HUES48 (cell line): ENCODE results near the gene PANK4.

Source experiments
- H3K27ac ChIP-seq: one replicate; pipeline ENCODE4 v1.7.0; 2013; ENCODE audit warnings: low read depth, low read length, inconsistent platforms
- H3K27me3 ChIP-seq: 2 replicates; pipeline ENCODE4 v1.6.1; 2013; ENCODE audit warnings: mild to moderate bottlenecking, low read length; ENCODE audit not compliant: control insufficient read depth, insufficient read depth
- H3K36me3 ChIP-seq: 2 replicates; pipeline ENCODE4 v1.6.1; 2013; ENCODE audit warnings: low read length; ENCODE audit not compliant: control insufficient read depth, insufficient read depth
- H3K4me1 ChIP-seq: 2 replicates; pipeline ENCODE4 v1.6.1; 2013; ENCODE audit warnings: mild to moderate bottlenecking, low read length; ENCODE audit not compliant: control insufficient read depth, insufficient read depth
- H3K4me3 ChIP-seq: 2 replicates; pipeline ENCODE4 v1.5.1; 2013; ENCODE audit warnings: mild to moderate bottlenecking, low read depth, low read length
- H3K9ac ChIP-seq: 2 replicates; pipeline ENCODE4 v1.6.1; 2013; ENCODE audit warnings: mild to moderate bottlenecking, low read depth, low read length, moderate library complexity
- H3K9me3 ChIP-seq: 2 replicates; pipeline ENCODE4 v1.6.1; 2013; ENCODE audit warnings: low read length; ENCODE audit not compliant: control insufficient read depth, insufficient read depth

Gene PANK4

GRCh38 chr1:2501041-2501819 lies 25.2 kb downstream of the PANK4 start:
- Histone ChIP-seq H3K27ac (no peak overlapping the region), H3K36me3 (no peaks in the 10 kb centered on the region), H3K4me3 (no peak overlapping the region), H3K27me3 (no peaks in the 10 kb centered on the region), H3K9me3 (no peaks in the 10 kb centered on the region), H3K9ac (no peak overlapping the region), H3K4me1 (no peaks in the 10 kb centered on the region)

GRCh38 chr1:2499986-2500596 lies 26.3 kb downstream of the PANK4 start:
- no peaks in the 10 kb centered on the region for H3K36me3 ChIP-seq
- H3K4me3 ChIP-seq: no peak overlapping the region
- no peak overlapping the region for H3K27ac ChIP-seq
- H3K4me1 ChIP-seq: no peaks in the 10 kb centered on the region
- H3K9me3 ChIP-seq: no peaks in the 10 kb centered on the region
- H3K9ac ChIP-seq: no peak overlapping the region
- H3K27me3 ChIP-seq: no peaks in the 10 kb centered on the region

- Histone ChIP-seq H3K4me1 (no peaks in the 10 kb centered on the region), H3K9ac (no peak overlapping the region), H3K9me3 (no peaks in the 10 kb centered on the region), H3K27ac (no peak overlapping the region), H3K36me3 (no peaks in the 10 kb centered on the region), H3K27me3 (no peaks in the 10 kb centered on the region), H3K4me3 (no peak overlapping the region)
These were observed 27.1 kb downstream of the PANK4 start for GRCh38 chr1:2499260-2499659.

- Histone ChIP-seq H3K27ac (no peak overlapping the region), H3K36me3 (no peaks in the 10 kb centered on the region), H3K9ac (no peak overlapping the region), H3K27me3 (no peaks in the 10 kb centered on the region), H3K9me3 (no peaks in the 10 kb centered on the region), H3K4me1 (no peaks in the 10 kb centered on the region), H3K4me3 (no peak overlapping the region)
These were observed 27.7 kb downstream of the PANK4 start for GRCh38 chr1:2498648-2499047.

- Histone ChIP-seq H3K27ac (no peak overlapping the region), H3K27me3 (no peaks in the 10 kb centered on the region), H3K36me3 (no peaks in the 10 kb centered on the region), H3K4me1 (no peaks in the 10 kb centered on the region), H3K9ac (no peak overlapping the region), H3K9me3 (no peaks in the 10 kb centered on the region), H3K4me3 (no peak overlapping the region)
These were observed 28.5 kb downstream of the PANK4 start for GRCh38 chr1:2497891-2498290.

GRCh38 chr1:2496746-2497145 lies 29.6 kb downstream of the PANK4 start:
- H3K9me3 ChIP-seq: no peaks in the 10 kb centered on the region
- H3K36me3 ChIP-seq: no peaks in the 10 kb centered on the region
- no peak overlapping the region for H3K27ac ChIP-seq
- H3K4me1 ChIP-seq: no peaks in the 10 kb centered on the region
- no peak overlapping the region for H3K9ac ChIP-seq
- no peaks in the 10 kb centered on the region for H3K27me3 ChIP-seq
- no peak overlapping the region for H3K4me3 ChIP-seq

GRCh38 chr1:2496087-2496622 lies 30.2 kb downstream of the PANK4 start:
- Histone ChIP-seq H3K4me1 (no peaks in the 10 kb centered on the region), H3K9ac (no peak overlapping the region), H3K27ac (no peak overlapping the region), H3K36me3 (no peaks in the 10 kb centered on the region), H3K9me3 (no peaks in the 10 kb centered on the region), H3K27me3 (no peaks in the 10 kb centered on the region), H3K4me3 (no peak overlapping the region)

GRCh38 chr1:2495546-2495945 lies 30.9 kb downstream of the PANK4 start:
- no peaks in the 10 kb centered on the region for H3K4me1 ChIP-seq
- H3K36me3 ChIP-seq: no peaks in the 10 kb centered on the region
- H3K27ac ChIP-seq: no peak overlapping the region
- H3K4me3 ChIP-seq: no peak overlapping the region
- no peaks in the 10 kb centered on the region for H3K9me3 ChIP-seq
- no peak overlapping the region for H3K9ac ChIP-seq
- H3K27me3 ChIP-seq: no peaks in the 10 kb centered on the region

GRCh38 chr1:2495026-2495425 lies 31.4 kb downstream of the PANK4 start:
- Histone ChIP-seq H3K4me1 (no peaks in the 10 kb centered on the region), H3K27ac (no peak overlapping the region), H3K4me3 (no peak overlapping the region), H3K27me3 (no peaks in the 10 kb centered on the region), H3K36me3 (no peaks in the 10 kb centered on the region), H3K9me3 (no peaks in the 10 kb centered on the region), H3K9ac (no peak overlapping the region)

GRCh38 chr1:2494323-2494693 lies 32.1 kb downstream of the PANK4 start:
- no peaks in the 10 kb centered on the region for H3K27me3 ChIP-seq
- no peak overlapping the region for H3K9ac ChIP-seq
- H3K36me3 ChIP-seq: no peaks in the 10 kb centered on the region
- H3K9me3 ChIP-seq: no peaks in the 10 kb centered on the region
- no peak overlapping the region for H3K27ac ChIP-seq
- no peaks in the 10 kb centered on the region for H3K4me1 ChIP-seq
- H3K4me3 ChIP-seq: no peak overlapping the region

- H3K27me3 ChIP-seq: no peaks in the 10 kb centered on the region
- no peaks in the 10 kb centered on the region for H3K4me1 ChIP-seq
- H3K9me3 ChIP-seq: no peaks in the 10 kb centered on the region
- no peak overlapping the region for H3K9ac ChIP-seq
- no peak overlapping the region for H3K27ac ChIP-seq
- no peaks in the 10 kb centered on the region for H3K36me3 ChIP-seq
- no peak overlapping the region for H3K4me3 ChIP-seq
These were observed 32.6 kb downstream of the PANK4 start for GRCh38 chr1:2493691-2494322.
